Stimulated activated CD4-positive, alpha-beta T cell treated with anti-CD3 and anti-CD28 coated beads, Interleukin-4, amount 100 ng/mL, for 24 hours (primary cell): ENCODE data around the gene GASK1B.

Experiments used
- DNase-seq: peaks from one replicate; pipeline ENCODE4 v3.0.0-alpha.2; 2020

The GASK1B gene

DNA sequence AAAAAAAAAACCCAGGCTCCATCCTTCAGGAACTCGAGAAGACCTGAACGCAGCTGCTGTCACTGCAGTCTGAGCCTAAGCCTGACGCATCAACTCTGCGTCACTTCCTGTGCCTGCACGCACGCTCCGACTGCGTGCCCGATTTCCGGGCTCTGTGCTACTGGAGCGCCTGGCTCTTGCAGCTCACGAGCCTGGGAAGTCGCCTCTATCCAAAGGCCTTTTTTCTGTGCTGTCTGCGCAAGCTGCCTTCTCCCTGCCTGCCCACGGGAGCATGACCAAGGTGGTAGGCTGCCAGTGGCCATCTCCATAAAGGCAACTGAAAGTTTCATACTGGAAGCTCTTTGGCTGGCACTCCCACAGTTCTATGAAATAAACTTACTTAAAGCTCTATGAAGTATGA, 9.9 kb upstream of the GASK1B start:
- no peak for DNase-seq

DNA sequence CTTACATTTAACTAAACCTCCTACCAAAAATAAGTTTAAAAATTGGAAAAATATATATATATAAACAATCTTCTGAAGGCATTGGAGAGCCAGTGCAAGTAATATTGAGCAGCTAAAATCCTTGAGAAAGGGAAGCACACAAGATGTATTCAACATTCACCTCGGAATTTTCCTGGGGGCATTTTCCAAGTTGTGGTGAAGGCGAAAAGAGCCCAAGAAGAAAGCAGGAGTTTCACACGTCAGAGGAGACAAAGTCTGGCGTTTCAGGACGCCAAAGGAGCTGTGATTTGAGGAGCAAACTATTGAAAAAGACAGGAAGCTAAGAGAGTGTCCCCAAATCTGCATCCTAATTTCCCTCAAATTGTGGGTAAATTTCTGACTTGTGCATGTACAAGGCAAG, 9.1 kb upstream of the GASK1B start:
- no peak for DNase-seq

DNA sequence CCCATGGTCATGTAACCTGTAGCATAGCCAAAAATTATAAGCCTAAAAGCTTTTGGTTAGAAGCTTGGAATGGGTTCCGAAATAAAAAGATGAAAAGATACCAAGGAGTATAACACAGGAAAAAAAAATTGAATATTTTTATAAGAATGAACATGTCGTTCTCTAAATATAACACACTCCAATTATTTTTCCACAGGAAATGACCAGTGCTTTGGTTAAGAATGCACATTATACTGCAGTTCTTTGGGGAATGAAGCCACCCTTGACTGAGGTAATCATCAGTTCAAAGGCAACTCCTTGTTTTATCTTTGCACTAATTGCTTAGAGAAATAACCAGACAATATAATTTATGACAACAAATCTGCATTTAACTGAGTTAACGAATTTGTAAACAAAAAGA, 6.6 kb upstream of the GASK1B start:
- no peak for DNase-seq

DNA sequence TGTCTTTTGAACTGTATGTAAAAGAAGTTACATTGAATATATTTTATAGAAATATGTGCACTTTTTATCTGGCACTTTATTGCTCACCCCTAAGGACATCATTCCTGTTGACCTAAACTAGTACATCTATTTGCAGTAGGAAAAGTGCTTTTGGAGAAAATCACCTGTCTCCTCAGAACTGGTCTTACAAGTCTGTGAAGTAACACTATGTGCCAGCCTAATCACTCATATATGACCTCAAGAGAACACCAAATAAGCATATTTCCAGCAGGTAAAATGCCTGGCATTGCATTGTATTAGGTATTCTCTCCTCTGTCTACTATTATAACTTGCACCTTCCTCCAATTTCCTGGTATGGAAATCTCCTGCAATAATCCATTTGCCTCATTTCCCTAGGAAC, 4.0 kb upstream of the GASK1B start:
- no peak for DNase-seq

DNA sequence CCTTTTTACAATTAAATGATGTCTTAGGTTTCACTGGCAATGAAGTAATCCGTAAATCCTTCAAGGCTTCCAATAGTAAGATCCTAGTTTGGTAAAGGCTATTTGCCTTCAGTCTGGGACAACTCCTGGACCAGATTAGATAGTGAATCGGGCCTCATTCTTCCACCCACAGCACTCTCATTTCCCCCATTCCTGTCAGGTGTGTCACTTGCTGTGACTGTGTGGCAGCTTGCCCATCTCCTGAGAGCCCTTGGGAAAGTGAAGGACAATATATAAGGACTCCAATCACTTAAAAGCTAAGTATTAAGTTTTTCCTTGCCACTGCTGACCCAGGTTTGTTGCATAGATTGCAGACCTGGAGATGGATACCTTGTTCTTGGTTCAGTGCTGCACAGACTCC, 3.3 kb upstream of the GASK1B start:
- DNase-seq = no peak

DNA sequence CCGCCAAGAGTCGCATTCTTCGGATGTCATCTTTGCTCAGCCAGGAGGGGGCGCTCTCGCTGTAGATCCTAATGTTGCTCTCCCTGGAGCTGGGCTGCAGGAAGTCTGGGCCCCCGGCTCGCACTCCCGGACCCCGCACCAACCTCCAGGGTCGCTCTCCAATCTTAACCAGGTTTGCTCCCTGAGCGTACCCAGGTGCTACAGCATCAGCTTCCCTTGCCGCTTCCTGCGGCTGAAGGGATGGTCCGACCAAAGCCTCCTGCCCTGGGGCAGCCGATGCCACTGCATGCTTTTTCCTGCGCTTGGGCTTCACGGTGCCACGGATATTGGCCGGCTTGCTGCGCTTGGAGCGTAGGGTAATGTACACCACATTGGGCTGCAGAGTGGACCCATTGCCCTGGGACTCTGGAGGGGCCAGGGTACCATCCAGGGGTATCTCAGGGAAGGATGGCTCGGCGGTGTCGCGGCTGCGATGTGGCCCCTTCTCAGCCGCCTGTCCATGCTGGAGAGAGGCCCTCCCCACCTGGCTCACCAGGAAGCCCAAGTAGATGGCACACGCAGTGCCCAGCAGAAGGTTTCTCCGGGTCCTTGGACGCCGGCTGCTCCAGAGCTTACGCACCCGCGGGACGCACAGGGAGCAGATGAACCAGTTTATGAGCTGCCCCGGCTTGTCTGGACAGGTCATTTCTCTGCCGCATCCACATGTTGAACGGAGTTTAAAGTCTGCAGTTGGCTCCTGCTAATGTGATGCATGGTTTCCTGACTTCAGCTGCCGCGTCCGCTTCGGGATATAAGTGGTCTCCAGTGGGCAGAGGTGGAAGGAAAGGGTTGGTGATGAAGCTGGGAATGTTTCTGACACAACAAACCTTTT, 1.9 kb downstream of the GASK1B start:
- no peak for DNase-seq

DNA sequence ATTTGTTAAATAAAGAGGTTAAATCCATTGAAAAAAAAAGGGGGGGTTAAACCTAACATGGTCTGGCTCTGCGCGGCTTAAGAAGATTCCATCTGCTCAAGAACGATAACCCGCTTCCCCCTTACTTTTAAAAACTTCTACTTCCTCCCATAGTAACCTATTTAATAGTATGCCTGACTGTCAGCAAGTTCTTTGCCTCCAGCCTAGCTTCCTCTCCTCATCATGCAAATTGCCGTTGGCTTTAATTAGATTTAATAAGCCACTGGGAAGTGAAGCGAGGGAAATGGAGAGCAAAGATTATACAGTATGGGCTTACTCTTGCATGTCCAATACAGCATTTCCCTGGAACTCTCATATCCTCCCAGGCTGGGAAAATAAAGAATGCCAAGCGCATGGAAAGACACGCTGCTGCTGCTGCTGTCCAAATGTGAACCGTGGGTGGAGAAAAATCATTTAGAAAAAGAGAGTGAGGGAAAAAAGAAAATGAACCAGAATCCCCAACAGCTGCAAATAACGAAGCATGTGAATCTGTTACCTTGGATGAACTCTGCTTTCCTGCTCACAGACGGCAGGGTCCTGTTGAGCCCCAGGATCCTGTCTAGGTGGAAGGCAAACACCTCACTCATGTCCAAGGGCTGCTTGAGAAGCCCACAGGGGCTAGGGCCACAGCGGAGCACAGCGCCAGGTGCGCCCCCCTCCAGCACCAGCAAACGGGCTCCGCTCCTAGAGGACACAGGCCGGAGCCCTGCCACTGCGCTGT, 2.7 kb downstream of the GASK1B start:
- DNase-seq = no peak

DNA sequence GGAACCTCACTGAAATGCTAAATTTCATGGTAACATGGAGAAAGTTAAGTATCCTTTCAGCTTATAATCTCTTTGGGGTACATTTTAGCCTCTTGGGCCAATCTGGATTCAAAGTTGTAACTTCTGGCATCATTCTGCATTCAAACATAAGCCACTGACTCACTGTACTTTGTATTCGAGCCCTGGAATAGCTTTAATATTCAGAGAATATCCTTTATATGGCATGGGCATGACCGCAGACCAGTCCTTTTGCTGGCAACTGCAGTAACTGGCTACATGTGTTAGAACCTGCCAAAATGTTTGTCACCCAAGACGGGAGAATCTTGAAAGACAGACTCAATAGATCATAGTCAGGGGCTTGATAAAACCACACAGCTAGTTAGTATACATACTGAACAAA, 3.3 kb downstream of the GASK1B start:
- no peak for DNase-seq

DNA sequence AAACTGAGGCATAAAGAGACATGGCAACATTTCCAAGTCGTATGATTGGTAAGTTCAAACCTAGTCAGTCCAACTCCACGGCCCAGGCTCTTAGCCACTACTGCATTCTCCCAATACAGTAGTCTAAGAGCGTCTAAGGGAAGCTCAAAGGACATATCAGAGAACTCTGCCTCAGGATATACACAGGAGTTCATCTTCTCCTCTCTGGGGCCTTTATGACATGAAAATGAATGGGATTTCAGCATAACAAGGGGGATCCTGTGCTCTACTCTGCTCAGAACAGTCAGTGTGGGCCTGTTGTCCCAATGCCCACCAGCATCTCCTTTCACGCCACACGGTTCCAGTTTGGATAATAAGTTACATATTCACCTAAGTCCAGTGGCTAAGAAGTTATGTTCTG, 4.2 kb downstream of the GASK1B start:
- no peak for DNase-seq

DNA sequence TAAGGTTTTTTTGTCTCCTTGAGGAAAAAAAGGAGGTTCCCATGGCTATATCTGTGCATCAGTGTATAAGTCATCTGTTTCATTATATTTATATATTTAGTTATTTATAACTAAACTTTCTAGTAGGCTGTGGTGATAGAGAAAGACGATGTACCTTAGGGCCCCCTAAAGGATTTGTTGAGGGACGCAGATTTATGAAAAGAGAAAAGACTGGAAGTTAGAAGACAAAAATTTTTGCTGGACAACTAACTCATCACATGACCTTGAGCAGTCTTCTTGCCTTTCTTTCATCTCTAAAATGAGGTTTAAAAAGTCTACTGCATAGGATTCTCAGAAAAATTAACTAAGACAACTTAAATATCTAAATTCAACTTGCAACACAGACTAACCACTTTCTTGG, 6.1 kb downstream of the GASK1B start:
- no peak for DNase-seq

DNA sequence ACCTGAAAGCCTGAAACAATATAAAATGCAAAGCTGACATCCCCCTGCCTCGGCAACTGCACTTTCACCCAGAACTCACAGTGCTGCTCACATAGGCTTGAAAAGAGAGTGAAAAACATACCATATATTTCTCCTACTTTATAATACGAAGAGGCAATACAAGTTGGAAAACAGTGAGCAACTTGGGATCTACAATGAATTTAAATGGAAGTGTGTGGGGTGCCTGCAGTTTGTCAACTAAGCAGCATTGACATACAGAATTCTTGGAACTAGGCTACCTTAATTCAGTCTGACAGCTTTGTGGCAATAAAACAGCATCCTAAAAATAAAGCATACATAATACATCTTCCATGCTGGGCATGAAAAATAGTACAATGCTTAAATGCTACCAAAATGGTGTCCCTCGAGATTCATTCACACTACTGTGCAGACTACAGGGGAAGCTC, 8.0 kb downstream of the GASK1B start:
- no peak for DNase-seq

DNA sequence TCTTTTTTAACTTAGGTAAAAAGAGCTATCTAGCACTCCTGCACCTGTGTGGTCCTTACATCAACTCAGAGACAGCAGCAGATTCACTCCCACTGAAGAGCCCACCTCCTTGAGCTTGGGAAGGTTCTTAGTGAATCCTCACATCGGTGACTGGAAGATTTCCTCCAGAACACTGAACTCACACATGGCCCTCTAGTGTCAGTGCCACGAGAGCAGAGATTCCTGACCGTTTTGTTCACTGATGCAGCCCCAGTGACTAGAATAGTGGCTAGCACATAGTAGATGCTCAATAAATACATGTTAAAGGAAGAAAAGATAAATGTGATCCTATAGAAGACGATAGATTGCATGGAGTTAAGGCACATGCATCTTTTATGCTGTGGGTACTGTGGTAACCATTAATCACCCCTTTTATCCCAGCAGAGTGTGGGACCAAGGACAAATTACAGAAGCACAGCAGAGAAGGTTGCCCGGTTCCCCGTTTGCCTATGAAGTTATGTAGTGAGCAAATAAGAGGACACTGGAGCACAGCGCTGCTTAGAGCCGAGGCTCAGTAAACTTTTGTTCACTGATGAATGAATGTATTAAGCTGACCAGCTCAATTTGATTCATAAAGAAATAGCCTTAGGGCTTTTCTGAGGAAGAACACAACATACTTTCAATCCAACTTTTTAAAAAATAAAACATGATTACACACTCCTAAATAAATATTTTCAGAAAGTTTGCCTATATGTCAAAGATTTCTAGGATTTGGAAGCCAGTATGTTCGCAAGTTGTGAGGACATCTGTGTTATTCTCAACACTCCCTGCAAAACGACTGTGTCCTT, 8.7 kb downstream of the GASK1B start:
- DNase-seq = no peak

DNA sequence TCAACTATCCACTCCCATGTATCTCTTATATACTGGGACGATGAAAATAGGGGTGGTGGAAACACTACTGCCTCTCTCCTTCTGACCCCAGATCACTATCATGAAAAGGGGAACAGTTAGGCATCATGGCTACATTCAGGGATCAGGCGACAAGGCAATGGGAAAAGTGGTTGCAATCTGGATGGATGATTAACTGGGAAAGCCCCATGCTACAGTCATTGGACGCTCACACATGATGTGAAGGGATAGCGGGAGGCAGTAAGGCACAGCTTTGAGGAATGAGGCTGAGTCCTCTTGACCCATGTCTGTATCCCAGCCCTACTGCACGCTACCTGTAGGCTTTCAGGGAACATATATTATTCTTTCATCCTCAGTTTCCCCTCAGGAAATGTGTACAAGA, 10.2 kb downstream of the GASK1B start:
- DNase-seq = no peak

DNA sequence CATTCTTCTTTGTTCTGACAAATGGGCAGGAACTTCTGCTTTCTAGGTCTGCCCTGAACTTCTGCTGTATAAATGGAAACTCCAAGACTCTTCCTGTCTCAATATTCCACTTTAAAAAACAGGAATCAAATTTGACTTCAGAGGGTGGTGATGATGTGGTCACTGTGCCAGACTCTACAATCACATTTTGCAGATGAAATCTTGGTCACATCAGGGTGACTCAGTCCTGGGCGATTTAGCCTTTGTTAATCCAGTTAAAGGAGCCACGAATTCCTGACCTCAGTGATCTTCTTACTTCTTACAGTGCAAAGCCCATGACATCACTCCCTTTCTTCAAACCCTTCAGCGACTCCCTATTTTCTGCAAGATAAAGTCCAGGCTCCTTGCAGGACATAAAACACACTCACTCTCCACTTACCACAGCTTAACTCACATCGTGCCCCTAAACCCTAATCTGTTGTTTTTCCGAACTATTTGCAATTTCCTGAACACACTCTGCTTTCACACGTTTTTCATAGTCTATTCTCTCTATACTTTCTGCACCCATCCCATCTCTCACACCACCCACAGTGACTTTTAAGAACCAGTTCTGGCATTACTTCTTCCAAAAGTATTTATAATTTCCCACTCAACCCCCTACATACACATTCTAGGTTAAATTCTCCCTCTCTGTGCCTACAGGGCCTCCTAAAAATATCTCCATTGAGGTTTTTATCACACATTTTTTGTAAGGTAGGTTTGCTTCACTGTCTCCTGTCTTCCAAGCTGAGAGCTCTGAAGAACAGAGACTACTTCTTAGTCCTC, 11.1 kb downstream of the GASK1B start:
- no peak for DNase-seq

DNA sequence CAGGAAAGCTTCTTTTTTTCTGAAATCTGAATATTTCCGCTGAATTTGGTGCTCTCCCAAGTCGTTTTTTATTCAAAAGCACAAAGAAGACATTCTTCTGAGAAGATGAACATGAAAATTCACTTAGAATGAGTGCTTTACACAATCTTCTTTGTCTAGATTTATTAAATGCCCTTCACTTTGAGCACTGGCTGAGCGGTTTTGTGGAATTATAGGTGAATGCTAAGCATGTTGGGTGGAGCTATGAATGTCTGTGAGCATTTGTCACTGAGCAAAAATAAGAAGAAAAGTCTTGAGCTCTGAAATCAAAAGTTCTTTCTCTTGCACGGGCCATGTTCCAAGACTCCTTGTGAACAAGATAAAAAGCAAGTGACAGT, 13.1 kb downstream of the GASK1B start:
- no peak for DNase-seq

DNA sequence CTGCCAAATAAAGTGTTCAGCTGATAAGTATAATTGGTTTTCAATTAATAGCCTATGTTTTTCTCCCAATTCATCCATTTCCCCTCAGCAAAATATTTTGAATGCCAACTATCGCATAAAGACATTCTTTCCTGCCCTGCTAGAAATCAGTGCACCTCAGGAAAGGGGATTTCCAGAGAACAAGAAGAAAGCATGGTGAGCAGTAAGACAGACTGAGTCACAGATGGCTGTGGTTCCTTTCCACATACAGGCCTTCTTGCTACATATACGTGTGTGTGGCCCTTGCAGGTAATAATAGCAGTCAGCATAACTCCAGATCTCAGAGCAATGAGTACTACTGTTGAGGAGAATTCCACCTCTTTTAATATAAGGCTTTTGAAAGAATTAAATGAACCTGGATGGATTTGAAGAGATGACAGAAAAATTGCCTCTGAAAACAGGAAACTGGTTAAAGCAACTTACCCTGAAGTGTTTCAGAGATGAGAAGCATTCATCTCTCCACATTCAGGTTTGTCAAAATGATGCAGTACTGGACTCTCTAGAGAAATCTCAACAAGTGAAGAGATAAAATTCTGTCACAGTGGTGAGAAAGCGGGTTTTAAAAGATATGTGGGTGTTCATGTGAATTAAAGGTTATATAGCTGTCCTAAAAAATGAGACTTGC, 13.6 kb downstream of the GASK1B start:
- no peak for DNase-seq

DNA sequence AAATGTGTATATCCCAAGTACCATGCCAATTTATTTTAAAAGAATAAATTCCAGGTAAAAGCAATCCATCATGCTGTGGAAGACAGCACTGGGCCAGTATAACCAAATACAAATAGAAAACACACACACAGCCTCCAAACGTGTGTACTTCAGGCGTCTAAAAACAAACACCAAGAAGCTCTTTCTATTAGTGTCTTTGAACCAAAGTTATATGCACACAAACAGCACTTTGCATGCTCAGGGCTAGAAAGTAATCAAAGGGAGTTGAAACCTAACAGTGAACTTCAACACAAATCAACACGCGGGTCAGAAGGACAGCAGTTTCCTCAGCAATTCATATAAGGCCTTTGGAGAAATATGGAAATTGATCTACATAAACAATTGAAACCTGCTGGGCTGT, 15.4 kb downstream of the GASK1B start:
- no peak for DNase-seq

DNA sequence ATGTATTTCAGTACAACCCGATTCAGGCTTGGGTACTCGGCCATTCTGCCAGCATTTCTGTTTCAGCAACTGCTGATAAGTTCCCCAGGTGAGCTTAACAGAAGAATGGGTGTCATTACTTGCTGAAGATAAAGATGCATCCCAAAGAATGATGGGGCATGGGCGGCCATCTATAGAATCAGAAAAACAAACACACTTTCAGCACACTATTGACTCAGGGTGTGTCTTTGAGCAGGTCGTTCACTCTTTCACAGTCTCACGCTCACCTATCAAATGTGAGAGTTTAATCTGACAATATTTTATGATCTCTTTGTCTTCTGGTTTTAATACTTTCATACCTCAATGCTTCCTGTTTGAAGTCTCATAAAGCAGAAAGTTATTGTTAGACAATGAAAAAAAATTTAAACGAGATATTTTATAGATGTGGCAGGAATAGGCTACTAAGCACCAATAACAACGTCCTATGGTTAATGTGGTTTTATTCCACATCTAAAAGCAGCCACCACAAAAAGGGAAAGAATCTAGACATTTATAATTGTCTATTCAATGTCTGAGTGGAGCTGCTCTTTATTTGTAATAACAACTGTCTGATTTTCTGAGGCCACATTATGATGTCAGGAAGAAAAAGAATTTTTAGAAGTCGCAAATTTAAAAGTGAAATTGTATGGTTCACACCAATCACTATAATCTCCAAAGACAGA, 17.0 kb downstream of the GASK1B start:
- DNase-seq = no peak

DNA sequence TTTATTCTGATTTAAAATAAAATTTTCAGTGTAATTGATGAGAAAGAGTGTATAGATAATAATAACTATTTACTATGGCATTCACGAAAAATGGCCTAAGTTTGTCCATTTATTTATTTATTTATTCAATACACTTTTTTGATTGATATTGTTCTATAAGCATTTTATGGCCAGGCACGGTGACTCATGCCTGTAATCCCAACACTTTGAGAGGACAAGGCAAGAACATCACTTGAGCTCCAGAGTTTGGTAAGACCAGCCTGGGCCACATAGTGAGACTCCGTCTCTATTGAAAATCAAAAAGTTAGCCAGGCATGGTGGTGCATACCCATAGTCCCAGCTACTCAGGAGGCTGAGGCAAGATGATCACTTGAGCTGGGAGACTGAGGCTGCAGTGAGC, 25.7 kb downstream of the GASK1B start:
- DNase-seq = no peak

DNA sequence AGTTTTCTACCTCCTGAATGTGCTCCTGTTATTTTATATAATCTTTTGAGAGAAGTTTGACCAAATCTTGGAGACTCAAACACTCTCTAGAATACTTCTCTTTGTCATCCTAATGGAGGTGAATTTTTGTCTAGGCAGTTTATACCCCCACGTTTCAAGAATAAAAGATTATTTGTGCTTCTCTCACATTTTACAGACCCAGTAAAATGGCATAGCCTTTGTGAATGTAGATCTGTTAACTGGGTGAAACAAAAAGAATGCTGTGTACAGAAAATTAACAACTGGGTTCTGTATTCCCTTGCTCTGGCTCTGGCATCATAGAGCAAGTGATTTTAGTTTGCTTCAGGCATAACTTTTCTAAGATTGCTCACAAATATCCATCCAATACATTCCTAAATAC, 26.1 kb downstream of the GASK1B start:
- DNase-seq = no peak

DNA sequence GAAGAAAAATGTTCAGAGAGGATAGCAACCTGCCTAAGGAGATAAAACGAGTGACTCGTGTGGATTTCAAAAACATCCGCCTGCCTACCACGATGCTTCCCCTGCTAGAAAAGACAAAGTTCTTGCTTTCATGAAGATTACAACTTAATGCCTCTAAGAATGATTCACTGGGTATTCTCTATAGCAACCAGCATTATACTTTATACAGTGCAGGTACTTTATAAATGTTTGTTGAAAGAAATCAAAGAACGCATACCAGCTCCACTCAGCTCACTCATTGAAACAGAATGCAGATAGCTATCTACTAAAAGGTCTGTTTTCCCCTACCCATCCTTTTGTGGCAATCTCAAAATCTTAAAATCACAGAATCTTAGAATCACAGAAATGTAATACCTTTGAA, 33.7 kb downstream of the GASK1B start:
- no peak for DNase-seq

DNA sequence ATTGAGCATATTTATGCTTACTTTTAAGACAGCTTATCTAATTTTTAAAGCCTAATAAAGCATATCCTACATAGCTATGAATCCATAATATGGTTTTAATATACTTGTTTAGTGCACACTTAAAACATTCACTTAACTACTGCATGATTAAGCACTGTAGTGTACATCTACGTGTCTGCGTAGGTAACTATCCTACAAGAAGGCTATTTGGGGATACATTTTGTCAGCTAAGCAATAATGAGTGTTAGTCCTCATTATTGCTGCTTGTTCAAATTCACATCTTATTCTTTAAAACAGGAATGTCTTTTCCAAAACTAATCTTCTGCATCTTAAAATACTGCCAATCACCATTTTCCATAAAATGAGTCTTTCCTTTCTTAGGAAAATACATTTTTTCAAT, 38.6 kb downstream of the GASK1B start:
- no peak for DNase-seq
